GM12874 (cell line): ENCODE data around the gene PPDPF.

ENCODE experiments used
- TF ChIP-seq, protein P1 (sequence below): IDR thresholded peaks from 2 replicates; pipeline ENCODE4 v1.5.1; 2011; ENCODE audit warnings: low read depth, mild to moderate bottlenecking, control low read depth, low read length, moderate library complexity; ENCODE audit not compliant: insufficient read depth

PPDPF gene

DNA sequence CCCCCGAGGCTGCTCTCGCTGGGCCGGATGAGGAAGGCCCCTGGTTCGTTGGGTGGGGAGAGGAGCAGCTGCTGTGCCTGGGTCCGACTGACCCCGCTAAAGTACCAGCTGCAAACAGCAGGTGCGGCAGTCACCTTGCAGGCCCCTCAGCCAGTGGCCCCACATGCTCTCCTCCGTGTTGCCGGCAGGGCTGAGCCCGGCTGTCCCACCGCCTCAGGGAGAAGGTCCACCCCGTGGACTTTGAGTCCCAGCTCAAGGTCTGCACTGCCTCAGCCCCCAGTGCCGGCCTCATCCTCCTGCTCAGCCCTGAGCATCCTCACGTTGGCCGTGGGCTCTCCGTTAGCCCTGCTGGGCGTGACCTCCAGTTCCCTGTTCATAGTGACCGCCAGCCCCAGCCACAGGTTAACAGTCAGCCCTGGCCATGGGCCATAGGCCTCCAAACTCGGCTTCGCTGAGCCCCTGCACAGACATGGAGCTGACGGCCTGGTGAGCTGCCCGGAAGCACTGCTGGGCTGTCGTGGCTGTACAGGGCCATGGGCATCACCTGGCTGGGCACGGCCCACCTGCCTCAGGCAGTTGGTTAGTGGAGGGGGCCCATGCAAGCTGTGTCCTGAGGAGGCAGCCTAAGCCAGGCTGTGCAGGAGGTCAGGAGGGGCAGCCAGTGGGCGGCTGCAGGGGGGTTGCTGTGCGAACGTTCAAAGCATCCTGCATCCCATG is 23.8 kb downstream of the PPDPF start:
- TF ChIP-seq, protein P1, sequence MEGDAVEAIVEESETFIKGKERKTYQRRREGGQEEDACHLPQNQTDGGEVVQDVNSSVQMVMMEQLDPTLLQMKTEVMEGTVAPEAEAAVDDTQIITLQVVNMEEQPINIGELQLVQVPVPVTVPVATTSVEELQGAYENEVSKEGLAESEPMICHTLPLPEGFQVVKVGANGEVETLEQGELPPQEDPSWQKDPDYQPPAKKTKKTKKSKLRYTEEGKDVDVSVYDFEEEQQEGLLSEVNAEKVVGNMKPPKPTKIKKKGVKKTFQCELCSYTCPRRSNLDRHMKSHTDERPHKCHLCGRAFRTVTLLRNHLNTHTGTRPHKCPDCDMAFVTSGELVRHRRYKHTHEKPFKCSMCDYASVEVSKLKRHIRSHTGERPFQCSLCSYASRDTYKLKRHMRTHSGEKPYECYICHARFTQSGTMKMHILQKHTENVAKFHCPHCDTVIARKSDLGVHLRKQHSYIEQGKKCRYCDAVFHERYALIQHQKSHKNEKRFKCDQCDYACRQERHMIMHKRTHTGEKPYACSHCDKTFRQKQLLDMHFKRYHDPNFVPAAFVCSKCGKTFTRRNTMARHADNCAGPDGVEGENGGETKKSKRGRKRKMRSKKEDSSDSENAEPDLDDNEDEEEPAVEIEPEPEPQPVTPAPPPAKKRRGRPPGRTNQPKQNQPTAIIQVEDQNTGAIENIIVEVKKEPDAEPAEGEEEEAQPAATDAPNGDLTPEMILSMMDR: no peak

GRCh38 chr20:63544958-63545516 is 24.5 kb downstream of the PPDPF start:
- TF ChIP-seq, protein P1: no peak

GRCh38 chr20:63545814-63546213 is 25.2 kb downstream of the PPDPF start:
- TF ChIP-seq, protein P1: no peak

DNA sequence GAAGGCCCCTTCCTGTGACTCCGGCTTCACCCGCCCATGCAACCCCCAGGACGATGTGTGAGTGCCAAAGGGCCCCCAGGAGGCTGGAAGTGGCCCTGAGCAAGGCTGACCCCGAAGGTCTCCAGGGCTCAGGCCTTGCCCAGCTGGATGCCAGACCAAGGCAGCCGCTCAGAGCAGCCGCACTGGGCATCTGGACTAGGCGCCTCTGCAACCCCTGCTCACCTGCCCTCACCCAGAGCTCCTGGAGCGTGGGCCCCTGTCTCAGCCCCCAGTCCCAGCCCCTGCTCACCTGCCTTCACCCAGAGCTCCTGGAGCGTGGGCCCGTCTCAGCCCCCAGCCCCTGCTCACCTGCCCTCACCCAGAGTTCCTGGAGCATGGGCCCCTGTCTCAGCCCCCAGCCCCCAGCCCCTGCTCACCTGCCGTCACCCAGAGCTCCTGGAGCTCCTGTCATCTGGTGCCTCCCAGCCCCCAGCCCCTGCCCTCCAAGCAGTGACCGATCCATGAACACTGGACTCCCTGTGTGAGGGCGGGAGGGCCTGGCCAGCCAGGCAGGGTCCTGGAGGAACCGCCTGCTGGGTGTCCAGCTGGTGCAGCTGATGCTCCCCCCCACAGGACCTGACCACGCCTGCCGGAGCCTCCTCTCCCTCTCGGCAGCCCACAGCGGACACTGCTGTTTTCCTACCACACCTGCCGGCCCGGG is 25.8 kb downstream of the PPDPF start:
- TF ChIP-seq, protein P1: no peak

- TF ChIP-seq, protein P1: no peak
Measured at GRCh38 chr20:63546956-63547724, 26.6 kb downstream of the PPDPF start.

GRCh38 chr20:63547725-63548480 is 27.3 kb downstream of the PPDPF start, which contains the start of gene SRMS:
SRMS (minus strand) TSS chr20:63547749; CDS start chr20:63547463, 286 bp downstream.
- TF ChIP-seq, protein P1: no peak
